Erythroblast (primary cell): ENCODE data around the gene SLC25A28.

ENCODE experiments used
- GATA1 ChIP-seq: IDR thresholded peaks from 2 replicates; pipeline ENCODE4 v1.6.1; 2011; ENCODE audit warnings: low read depth, mild to moderate bottlenecking, control low read depth, low read length, moderate library complexity
- POLR2A ChIP-seq: IDR thresholded peaks from 2 replicates; pipeline ENCODE4 v1.6.1; 2011; ENCODE audit warnings: mild to moderate bottlenecking, low read length

DNA sequence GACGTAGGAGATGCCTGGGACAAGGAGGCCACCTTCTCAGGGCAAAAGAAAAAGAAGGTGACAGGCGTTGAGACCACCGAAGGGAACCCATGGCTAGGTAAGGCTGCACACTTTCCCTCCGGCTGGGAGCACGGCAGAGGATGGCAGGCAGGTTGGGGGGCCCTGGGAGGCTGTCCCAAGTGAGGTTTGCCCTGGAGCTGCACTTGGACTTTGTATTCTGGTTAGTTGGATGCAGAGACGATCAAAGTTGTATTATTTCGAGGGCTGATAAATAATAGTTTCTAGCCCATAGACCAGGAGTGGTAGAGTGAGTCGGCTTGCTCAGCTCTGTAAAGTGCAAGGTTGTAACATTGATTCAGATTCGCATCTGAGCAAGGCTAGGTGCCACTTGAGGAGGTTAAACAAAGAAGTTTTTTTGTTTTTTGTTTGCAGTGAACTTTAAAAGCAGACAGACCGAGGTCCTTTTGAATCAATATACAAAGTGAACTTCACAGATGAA is 39.7 kb upstream of the SLC25A28 start:
- TF ChIP-seq POLR2A (no peak), GATA1 (no peak)
